Glutamatergic neuron (in vitro differentiated cells): ENCODE results near the gene DYNLRB1. TPM values are rescaled to one million over a fixed set of nuclear protein-coding genes. Genes with fewer than 3 reads are reported as not detected.

Source experiments
- DNase-seq: peaks from one replicate; pipeline ENCODE4 v3.0.0; 2022
- H3K27ac Mint-ChIP-seq: one replicate; pipeline ENCODE4 v1.8.0; 2020; ENCODE audit warnings: mild to moderate bottlenecking, mixed read lengths, inconsistent platforms; ENCODE audit not compliant: unreplicated experiment
- H3K27me3 Mint-ChIP-seq: one replicate; pipeline ENCODE4 v1.8.0; 2020; ENCODE audit warnings: mild to moderate bottlenecking, moderate library complexity, mixed read lengths, inconsistent platforms; ENCODE audit not compliant: unreplicated experiment
- H3K36me3 Mint-ChIP-seq: one replicate; pipeline ENCODE4 v1.8.0; 2020; ENCODE audit warnings: mild to moderate bottlenecking, mixed read lengths, inconsistent platforms; ENCODE audit not compliant: unreplicated experiment
- H3K4me1 Mint-ChIP-seq: one replicate; pipeline ENCODE4 v1.8.0; 2020; ENCODE audit warnings: mild to moderate bottlenecking, low read depth, mixed read lengths, inconsistent platforms; ENCODE audit not compliant: unreplicated experiment
- H3K4me3 Mint-ChIP-seq: one replicate; pipeline ENCODE4 v1.8.0; 2020; ENCODE audit warnings: mild to moderate bottlenecking, mixed read lengths, inconsistent platforms; ENCODE audit not compliant: unreplicated experiment
- H3K9me3 Mint-ChIP-seq: one replicate; pipeline ENCODE4 v1.8.0; 2020; ENCODE audit warnings: mild to moderate bottlenecking, moderate library complexity, mixed read lengths, inconsistent platforms; ENCODE audit not compliant: unreplicated experiment
- total RNA-seq: library from RNA; stranded (reverse); fragmentation: NEBNext Ultra II Directional; extraction: Animal tissue kit (Norgen Biotek cat#: 25700); gene quantifications from one replicate; pipeline ENCODE4 v1.2.1, GENCODE V29; 2021; ENCODE audit not compliant: unreplicated experiment
- TF ChIP-seq, protein P1 (sequence below): fragments of 200-600 bp; sonication (generic); IDR thresholded peaks from one replicate; pipeline ENCODE4 v1.5.0; 2021; ENCODE audit not compliant: partially characterized antibody, unreplicated experiment

DYNLRB1 gene
- total RNA-seq, 1 donor from 2014 or later: 185 TPM

DNA sequence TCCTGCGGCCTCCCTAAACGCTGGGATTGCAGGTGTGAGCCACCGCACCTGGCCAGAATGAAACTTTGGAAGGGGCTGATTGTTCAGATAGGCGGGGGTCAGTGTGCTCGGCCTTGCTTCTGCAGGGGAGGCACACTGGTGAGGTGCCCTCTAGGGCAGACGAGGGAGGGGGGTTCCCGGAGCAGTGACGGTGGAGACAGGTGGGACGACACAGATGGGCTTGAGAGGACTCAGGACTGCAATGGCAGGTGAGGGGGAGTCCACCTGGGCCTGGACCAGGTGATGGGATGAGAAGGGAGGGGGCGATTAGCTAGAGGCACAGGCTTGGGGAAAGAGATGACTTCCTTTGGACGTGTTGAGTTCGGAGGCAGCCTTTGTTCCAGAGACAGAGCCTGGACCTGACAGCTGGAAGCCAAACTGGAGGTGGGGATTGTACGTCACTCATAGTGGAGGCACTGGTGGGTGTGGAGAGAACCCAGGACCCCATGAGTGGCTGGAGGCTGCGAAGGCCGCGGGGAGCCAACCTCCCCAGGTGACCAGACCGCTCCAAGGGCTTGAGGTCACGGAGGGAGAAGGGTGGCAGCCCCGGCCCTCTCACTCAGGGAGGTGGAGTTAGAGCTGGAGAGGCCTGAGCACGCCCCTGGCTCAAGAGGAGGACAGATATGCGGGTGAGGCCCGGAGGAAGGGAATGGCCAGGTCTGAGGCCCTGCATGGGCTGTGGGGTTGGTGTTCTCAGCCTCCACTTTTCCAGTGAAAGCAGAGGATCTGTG is 31.8 kb downstream of the DYNLRB1 start:
- Mint-ChIP-seq H3K36me3 (no peaks in the 10 kb centered on the region), H3K4me3 (peak overlapping the region; percentile 55), H3K27me3 (peaks cover 13% of the 10 kb centered on the region), H3K4me1 (peaks cover 35% of the 10 kb centered on the region), H3K9me3 (peaks cover 9% of the 10 kb centered on the region), H3K27ac (peak overlapping the region; percentile 70)
- DNase-seq: no peak
- TF ChIP-seq, protein P1, sequence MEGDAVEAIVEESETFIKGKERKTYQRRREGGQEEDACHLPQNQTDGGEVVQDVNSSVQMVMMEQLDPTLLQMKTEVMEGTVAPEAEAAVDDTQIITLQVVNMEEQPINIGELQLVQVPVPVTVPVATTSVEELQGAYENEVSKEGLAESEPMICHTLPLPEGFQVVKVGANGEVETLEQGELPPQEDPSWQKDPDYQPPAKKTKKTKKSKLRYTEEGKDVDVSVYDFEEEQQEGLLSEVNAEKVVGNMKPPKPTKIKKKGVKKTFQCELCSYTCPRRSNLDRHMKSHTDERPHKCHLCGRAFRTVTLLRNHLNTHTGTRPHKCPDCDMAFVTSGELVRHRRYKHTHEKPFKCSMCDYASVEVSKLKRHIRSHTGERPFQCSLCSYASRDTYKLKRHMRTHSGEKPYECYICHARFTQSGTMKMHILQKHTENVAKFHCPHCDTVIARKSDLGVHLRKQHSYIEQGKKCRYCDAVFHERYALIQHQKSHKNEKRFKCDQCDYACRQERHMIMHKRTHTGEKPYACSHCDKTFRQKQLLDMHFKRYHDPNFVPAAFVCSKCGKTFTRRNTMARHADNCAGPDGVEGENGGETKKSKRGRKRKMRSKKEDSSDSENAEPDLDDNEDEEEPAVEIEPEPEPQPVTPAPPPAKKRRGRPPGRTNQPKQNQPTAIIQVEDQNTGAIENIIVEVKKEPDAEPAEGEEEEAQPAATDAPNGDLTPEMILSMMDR: no peak

DNA sequence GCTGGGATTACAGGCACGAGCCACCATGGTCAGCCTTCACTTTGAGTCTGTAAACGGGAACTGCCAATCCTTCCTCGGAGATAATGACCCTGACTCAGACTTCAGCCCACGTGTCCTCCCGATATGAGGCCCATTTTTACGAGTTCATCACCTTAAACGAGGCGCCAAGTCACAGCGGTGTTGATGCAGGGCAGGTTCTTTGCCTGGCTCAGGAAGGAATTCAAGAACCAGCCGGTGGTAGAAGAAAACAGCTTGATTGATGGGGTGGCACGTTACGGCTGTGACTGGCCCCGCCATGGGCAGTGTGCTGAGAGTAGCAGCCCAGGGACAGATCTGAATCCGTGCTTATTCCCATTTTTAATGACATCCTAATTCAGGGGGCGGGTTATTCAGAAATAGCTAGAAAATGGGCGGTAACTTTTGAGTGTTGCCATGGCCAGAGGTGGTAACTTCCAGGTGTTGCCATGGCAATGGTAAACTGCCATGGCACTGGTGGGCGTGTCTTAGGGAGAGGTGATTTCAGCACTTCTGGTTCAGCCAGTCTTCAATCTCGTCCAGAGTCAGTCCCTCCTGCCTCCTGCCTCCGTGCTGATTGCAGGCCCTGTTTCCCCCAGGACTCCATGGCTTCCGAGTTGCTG is 33.2 kb downstream of the DYNLRB1 start:
- Mint-ChIP-seq H3K4me1 (peaks cover 24% of the 10 kb centered on the region), H3K9me3 (peaks cover 9% of the 10 kb centered on the region), H3K27me3 (peaks cover 13% of the 10 kb centered on the region), H3K4me3 (no peak overlapping the region), H3K36me3 (no peaks in the 10 kb centered on the region), H3K27ac (no peak overlapping the region)
- TF ChIP-seq, protein P1: no peak
- no peak for DNase-seq

DNA sequence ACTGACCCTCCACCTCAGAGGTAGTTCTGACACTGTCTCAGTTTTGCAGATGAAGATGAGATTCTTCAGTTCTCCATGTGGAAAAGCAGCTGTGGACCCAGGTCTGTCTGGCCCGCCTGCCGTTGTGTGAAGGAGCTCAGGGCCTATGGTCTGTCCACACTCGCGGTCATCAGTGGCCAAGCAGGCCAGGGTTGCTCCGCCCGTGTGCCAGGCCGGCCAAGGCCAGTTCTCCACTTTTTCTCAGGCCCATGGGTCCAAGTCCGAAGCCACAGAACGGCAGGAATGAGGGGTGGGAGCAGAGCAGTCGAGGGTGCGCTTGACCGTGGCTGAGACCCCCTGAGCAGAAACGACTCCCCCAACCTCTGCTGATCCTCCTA is 33.7 kb downstream of the DYNLRB1 start:
- TF ChIP-seq, protein P1: no peak
- no peak for DNase-seq
- Mint-ChIP-seq H3K4me1 (peaks cover 20% of the 10 kb centered on the region), H3K27me3 (peaks cover 13% of the 10 kb centered on the region), H3K27ac (no peak overlapping the region), H3K9me3 (peaks cover 9% of the 10 kb centered on the region), H3K4me3 (no peak overlapping the region), H3K36me3 (no peaks in the 10 kb centered on the region)

DNA sequence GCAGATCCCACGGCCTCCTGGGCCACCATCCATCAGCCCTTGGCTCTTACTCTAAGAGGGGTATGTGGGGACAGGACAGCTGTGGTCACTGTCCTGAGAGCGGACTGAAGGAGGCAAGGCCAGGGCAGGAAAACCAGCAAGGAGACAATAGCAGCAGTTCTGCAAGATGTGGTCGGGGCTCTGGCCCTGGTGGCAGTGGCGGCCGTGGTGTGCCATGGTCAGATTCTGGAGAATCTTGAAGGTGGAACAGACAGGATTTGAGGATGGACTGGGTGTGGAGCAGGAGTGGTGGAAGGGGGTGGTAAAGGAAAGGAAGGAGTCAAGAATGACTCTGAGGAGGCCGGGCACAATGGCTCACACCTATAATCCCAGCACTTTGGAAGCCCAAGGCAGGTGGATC is 36.3 kb downstream of the DYNLRB1 start:
- H3K27ac Mint-ChIP-seq: no peak overlapping the region

More for the DNA sequence above, 36.3 kb downstream of the DYNLRB1 start:
- H3K4me1 Mint-ChIP-seq: peaks cover 9% of the 10 kb centered on the region
- H3K36me3 Mint-ChIP-seq: no peaks in the 10 kb centered on the region
- TF ChIP-seq, protein P1: no peak
- H3K27me3 Mint-ChIP-seq: peaks cover 4% of the 10 kb centered on the region
- H3K9me3 Mint-ChIP-seq: peaks cover 8% of the 10 kb centered on the region
- no peak overlapping the region for H3K4me3 Mint-ChIP-seq
- DNase-seq: no peak
